CD4-positive, alpha-beta T cell treated with Interleukin-1 beta for 1 hour (primary cell): Measurements from ENCODE around the gene UBIAD1.
A peak's percentile ranks its signal among the peaks of the same experiment; 100 is the strongest.

ENCODE experiments used
- DNase-seq, 2 donors: peaks; one replicate each; pipeline ENCODE4 v3.0.0-alpha.2; 2020 to 2022

UBIAD1 gene

DNA sequence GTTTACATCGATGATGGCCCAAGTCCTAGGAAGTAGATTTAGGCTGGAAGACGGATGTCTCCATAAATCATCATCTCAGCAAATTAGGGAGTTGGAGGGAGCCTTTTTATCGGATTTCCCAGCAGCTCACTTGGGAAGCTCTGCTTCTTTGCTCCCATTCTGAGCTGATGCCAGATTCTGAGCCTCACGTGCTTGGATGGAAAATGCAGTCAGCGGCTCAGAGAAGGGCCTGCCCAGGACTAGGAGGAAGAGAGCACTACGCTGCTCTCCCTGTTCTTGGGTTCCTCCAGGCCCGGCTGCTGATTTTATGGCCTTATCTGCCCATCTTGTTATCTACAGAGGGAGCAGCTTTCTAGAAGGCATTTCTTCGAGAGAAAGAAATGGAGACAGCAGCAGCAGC lies 42.0 kb downstream of the UBIAD1 start:
- no peak for DNase-seq

DNA sequence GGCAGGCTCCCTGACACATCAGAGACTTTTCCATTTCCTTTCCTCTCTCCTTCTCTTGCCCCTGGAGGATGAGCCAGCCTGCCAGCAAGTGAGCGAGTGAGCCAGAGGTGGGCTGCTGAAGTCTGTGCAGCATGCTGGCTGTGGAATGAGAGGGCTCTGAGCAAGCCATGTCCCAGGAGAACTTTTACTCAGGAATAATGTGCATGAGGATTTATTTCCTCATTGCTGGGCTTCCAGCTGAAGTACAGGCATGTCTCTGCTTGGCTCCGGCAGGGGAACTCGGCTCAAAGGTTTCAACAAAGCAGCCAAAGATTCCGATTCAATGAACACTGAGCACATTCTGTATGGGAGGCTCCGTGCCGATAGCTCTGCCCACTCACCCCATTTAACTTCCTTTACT lies 43.7 kb downstream of the UBIAD1 start:
- DNase-seq: no peak

DNA sequence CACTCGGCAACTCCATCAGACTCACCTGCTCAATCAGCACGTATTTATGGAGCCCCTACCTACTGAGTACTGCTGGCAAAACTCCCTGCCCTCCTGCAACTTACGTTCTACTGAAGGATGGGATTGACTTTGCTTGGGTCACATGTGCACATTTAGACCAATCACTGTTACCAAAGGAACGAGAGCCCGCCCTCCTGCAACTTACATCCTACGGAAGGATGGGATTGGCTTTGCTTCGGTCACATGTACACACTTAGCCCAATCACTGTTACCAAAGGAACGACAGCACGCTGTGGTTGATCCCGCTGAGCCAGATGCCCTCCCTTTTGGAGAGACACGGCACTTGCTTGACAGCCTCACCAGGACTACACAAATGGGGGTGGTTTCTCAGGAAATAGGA lies 46.0 kb downstream of the UBIAD1 start:
- no peak for DNase-seq

DNA sequence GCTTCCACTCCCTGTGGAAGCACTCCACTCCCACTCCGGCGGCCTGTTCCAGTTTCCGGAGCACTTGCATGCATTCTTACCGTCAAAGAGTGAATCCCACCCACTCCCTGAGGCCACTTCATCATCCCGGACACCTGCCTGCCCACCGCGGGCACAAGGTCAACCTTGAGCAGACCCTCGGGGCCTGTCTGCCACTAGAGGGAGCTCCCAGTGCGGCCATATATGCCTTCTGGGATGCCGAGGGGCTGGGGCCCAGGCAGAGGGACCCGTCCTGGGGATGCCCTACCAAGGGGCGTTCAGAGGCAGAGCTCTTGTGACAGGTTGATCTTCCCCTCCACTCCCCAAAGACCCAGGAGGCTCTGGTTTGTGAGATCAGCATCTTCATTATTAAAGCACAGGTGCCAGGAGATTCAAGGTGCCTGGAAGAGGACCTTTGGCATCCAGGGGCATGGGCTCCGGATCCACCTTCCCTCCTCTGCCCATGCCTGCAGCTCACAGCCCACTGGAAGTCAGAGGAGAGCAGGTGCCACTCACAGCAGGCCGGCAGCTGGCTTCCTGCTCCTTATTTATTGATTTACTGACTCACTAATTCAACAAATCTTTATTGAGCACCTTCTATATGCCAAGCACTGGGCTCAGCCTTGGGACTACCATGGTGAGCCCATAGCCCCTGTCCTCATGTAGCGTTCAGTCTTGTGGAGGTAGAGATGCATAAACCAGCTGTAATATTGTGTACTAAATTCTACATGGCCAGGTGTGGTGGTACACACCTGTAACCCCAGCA lies 47.3 kb downstream of the UBIAD1 start:
- DNase-seq: peak; percentile 13 to 36

DNA sequence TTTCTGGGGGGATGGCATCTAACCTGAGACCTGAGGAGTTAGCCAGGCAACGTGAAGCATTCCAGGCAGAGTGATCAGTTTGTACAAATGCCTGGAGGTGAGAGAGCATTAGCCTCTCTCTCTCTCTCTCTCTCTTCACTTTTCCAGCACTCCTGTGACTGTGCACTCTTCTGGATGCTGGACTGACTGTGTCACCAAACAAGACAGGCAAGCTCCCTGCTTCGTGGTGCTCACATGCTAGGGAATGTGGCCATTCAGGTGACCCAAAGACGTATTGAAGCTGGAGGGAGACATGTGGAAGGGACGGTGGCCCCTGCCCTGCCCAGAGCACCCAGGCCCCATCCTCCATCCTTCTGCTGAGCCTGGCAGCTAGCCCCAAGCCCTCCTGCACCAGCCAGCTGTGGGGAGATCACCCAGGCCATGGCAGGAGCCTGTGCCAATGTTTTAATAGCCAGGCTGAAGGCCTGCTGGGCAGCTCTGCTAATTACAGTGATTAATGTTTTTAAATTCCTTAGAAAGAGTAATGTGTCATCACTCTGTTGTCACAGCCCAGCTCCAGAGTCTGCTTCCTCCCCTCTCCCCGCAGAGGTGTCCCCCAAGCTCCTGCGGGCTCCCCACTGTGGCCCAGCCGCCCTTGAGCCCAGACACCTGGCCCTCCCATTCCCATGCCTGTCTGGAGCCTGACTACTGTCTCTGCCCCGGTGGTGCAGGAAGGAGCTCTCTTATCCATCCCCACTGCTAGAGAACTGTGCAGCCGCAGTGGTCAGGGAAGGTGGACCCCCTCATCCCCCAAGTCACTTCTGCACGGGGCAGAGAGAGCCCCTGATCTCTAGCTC lies 48.9 kb downstream of the UBIAD1 start:
- no peak for DNase-seq

DNA sequence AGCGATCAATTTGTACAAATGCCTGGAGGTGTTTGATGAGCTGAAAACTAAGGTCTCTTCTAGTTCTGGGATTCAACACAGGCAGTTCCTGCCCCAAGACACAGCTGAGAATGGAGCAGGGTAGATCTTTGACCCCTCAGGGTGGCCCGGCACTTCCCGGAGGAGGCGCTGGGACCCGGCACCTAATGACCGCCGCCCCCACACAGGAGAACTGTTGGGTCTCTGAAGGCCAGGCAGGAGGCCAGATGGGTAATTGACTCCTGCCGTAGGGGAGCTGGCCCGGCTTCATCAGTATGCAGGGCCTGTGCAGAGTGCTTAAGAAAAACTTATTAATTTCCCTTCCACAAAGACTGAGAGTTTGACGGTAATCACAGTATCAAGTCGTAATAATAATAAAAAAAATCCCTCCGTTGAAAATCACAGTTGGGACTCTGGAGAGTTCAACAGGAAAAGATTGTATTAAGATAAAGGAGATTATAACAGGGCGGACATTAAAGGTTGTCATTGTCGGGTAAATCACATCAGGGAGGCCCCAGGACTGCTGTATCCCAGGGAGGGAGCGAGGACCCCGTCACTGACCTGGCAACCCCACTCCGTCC lies 51.7 kb downstream of the UBIAD1 start:
- no peak for DNase-seq

DNA sequence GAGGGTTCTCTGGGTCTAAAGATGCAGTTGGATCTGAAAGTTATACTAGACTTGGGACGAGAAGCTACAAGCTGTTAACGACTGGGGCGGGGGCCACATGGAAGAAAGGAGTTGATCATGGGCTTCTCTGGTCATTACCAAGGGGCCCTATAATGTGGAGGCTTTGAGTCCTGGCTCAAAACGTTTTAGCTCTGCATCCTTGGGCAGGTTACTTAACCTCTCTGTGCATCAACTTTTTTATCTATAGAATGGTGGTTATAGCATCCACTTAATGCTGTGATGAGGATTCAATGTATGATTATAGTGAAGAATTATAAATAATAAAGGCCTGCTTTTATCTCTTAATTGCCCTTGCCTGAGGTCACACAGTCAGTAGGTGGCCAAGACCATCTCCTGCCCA lies 53.1 kb downstream of the UBIAD1 start:
- no peak for DNase-seq

DNA sequence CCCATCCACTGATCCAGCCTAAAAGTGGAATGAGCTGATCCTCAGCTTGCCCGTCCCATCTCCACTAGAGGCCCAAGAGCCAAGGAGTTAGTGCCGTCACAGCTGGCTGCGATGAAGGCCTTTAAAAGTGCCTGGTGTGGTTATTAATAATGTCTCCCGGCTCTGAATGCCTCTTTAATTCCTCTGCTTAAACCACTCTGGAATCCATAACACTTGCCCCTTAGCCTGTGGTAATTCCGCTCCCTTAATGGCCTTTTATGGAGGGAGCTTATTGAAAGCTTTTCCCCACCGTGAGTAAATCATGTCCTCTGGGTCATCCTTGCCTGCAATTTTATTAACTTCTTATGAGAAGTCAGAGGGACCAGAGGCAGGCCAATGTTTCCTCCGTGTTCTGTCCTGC lies 55.4 kb downstream of the UBIAD1 start:
- DNase-seq: no peak

DNA sequence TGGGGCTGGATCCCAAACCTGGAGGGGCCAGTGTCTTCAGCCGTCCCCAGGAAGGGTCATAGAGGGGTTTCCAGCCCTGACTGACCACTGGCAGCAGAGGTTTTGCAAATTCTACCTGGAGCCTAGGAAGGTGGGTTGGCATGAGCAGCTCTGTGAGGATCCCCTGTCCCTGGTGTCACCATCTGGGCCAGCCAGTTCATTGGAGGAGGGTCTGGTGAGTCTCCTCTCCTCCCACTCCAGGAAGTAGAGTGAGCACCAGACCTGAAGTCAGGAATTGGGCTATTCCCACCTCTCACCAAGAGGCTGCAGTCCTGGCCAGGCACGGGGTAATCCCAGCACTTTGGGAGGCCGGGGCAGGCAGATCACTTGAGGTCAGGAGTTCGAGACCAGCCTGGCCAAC lies 57.4 kb downstream of the UBIAD1 start:
- no peak for DNase-seq

DNA sequence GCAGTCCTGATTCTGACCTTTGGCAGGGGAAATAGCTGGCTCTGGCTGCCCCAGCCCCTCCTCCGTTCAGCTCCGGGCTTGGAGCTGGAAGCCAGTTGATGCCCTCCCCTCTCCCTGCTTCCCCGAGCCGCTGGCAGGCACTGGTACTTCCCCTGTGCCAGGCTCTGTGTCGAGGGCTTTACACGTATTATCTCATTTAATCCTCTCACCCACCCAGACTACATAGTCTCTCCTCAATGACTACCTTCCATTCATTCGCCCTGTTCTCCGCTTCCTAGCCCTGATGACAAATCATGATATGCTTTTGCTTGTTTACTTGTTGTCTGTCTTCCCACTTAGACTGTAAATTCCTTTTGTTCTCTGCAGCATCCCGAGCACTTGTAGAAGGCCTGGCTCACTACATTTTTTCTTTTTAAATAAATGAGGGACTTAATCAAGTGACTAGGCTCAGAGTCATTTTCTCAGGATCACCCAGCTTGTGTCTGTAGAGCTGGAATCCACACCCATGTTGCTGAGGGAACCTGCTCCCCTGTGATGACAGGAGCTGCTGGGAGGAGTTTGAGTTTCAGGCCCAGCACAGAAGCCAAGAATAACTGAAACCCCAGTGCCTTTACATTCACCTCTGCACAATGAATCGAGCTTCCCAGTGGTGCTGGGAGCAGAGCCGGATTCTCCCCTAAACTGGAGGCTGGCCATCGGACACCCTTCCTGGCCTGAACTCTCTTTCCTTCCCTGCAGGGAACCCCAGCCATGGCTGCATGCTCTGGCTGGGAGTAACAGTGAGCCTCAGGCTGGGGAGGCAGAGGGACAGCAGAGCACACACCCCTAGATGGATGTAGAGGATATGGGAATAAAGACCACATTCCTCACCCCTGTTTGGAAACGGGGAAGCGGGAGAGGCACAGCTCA lies 58.3 kb downstream of the UBIAD1 start:
- no peak for DNase-seq

DNA sequence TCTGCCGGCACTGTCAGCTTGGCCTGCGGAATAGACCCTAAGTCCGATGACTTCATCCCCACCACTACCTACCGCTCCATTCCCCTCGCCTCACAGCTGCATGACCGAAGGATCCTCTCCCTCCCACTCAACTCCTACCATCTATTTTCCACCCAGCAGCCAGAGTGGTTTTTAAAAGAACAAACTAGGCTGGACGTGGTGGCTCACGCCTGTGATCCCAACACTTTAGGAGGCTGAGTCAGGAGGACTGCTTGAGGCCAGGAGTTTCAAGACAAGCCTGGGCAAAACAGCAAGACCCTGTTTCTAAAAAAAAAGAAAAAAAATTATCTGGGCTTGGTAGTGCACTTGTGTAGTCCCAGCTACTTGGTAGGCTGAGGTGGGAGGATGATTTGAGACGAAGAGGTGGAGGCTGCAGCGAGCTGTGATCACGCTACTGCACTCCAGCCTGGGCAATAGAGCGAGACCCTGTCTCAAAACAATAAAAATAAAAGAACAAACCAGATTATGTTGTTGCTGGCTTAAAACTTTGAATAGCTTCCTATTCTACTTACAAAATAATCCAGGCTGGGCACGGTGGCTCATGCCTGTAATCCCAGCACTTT lies 59.0 kb downstream of the UBIAD1 start:
- DNase-seq: no peak

DNA sequence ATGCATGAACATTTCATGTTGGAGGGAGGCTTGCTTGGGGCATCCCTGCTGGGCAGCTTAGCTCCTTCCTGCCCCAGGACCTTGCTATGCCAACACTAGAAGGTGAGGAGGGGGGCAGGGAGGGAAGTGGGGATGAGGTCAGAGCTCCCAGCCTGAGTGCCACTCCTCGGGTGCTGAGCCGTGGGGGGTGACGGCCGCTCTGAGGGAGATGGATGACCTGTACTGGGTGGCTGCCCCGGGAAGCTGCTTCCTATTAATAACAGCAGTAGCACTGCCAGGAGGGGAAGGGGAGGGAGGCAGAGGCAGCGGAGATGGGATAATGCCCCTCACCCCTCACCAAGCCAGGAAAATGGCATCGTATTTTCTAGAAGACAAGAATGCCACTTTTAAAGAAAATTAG lies 60.6 kb downstream of the UBIAD1 start:
- DNase-seq: no peak

DNA sequence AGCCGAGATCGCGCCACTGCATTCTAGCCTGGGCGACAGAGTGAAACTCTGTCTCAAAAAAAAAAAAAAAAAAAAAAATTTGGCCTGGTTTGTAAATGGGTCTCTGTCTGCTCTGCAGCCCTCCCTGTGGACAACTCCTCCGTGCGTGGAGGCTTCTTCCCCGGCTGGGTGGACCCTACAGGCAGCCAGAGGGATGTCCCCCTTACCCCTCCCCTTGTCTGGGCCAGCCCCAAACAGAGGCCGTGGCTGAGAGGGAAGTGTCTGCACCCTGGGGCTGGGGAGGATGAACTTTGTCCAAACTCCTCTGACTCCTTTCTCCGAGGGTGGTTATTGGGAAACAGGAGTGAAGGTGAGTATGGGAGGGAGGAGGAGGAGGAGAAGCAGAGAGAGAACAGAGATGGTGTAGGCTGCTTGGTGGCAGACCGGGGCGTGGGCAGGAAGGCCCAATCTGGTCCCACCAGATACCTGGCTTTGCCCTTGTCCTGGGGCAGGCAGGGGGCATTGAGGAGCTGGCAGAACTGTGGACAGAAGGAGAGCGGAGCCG lies 61.3 kb downstream of the UBIAD1 start:
- no peak for DNase-seq

DNA sequence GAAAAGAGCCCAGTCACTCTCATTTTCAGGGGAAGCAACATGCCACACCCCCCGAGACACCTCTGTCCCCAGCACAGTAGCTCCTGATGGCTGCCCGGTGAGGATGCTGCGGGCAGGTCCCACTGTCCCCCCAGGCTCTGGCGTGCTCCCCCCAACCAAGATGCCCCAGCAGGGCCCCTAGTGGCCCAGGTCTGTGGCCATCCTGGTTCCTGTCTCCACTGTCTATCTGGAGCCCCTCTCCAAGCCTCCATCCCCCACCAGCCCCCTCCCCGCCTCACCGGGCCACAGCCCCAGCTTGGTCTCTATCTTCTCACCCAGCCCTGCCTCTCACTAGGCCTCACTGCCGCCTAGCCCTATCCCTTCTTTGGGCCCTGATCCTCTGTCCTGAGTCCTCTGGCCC lies 61.8 kb downstream of the UBIAD1 start:
- DNase-seq: no peak

DNA sequence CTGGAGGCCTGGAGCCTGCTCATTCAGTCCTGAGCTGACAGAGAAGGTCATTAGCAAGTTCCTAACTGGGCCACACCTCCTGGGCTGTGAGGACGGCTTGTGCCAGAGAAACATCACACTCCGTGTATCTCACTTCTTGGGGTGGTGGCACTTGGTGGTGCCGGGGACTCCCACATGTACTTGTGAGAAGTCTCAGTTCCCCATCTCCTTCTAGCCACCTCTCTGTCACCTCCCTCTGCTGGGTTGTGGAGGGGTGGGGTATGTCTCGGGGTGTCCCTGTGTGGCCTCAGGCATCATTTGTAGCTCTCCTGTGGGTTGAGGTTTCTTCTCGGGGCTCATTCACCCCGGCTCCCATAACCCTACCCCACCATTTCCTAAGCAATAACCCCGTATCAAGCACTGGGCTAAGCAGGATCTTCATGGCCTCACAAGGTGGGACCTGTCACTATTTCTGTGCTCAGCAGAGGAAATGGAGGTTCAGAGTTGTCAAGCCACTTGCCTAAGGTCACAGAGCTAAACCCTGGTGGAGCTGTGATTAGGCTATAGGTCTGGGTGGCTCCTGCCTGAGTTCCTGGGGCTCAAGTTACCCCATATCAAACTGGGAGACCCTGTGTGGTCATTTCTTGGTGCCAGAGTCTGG lies 62.5 kb downstream of the UBIAD1 start:
- peak; percentile 34 to 62 for DNase-seq

DNA sequence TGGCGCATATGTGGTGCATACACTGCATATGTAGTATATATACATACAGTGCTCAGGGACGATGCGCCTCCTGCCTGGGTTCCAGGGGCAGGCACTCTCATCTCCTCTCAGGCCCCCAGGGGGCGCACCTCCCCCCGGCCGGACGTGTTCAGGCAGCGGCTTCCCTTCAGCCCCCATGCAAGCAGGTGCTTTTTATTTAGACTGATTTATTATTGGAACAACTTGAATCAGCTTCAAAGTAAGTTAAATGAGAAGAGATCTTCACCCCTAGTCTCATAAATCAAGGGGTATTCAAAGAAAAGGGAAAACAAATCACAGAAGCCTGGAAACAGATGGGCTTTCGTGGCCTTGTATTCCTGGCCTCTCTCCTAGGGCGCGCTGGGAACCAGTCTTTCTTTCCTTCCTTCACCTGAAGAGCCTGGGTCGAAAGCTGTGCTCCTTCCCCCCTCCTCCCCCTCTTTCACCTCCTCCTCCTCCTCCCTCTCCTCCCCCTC lies 64.6 kb downstream of the UBIAD1 start:
- peak; percentile 61 to 62 for DNase-seq
